Endothelial cell of umbilical vein (primary cell): ENCODE results near the gene TNFAIP1. TPM values are rescaled to one million over a fixed set of nuclear protein-coding genes. Genes with fewer than 3 reads are reported as not detected.

ENCODE experiments used
- BruUV-seq: library from RNA; stranded (reverse); fragments of 400-500 nt; replicated peaks from 2 replicates; lab custom pipeline; 2021; lab: Mats Ljungman, UMichigan
- CTCF ChIA-PET: fragments of 300-600, 350-600 bp; sonication (Branson Sonifier 250); formaldehyde crosslinking; loops from one replicate; lab custom pipeline; 2021; ENCODE audit warnings: antibody characterized with exemption, inconsistent platforms; lab: Charles Lee
- POLR2A ChIA-PET: fragments of 300-600, 350-600 bp; sonication (Branson Sonifier 250); formaldehyde crosslinking; loops from one replicate; lab custom pipeline; 2021; ENCODE audit warnings: antibody characterized with exemption, inconsistent platforms; lab: Charles Lee
- DNase-seq: peaks from one replicate; pipeline ENCODE4 v3.0.0-alpha.2; 2011; ENCODE audit warnings: low read depth, low spot score
- FAIRE-seq: peaks from 2 replicates; lab custom pipeline; 2011; peaks lifted over from hg19 to GRCh38; lab: Jason Lieb, UNC
- H2AFZ ChIP-seq: 2 replicates; pipeline ENCODE4 v1.6.0; 2012; ENCODE audit warnings: low read depth, low read length, control low read depth, inconsistent platforms
- H3K27ac ChIP-seq: 2 replicates; pipeline ENCODE4 v1.5.1; 2011; ENCODE audit warnings: low read depth, mild to moderate bottlenecking, control low read depth, low read length, moderate library complexity; ENCODE audit not compliant: insufficient read depth
- H3K27me3 ChIP-seq, 2 experiments: 2 replicates each; pipeline versions ENCODE4 v1.6.0 to v1.6.1; 2011; ENCODE audit warnings: low read length in 2 of 2, mixed read lengths in 1 of 2; ENCODE audit not compliant: control insufficient read depth in 2 of 2, insufficient read depth in 2 of 2
- H3K36me3 ChIP-seq, 2 experiments: 2 replicates in 1 of 2; 3 replicates in 1 of 2; pipeline ENCODE4 v1.5.1; 2011; ENCODE audit warnings: low read length in 2 of 2, mild to moderate bottlenecking in 1 of 2, moderate library complexity in 1 of 2; ENCODE audit not compliant: control insufficient read depth in 2 of 2, insufficient read depth in 2 of 2; ENCODE audit errors: extremely low read depth in 1 of 2
- H3K4me1 ChIP-seq: 3 replicates; pipeline ENCODE4 v1.5.1; 2011; ENCODE audit warnings: mild to moderate bottlenecking, low read length; ENCODE audit not compliant: control insufficient read depth, insufficient read depth; ENCODE audit errors: extremely low read depth
- H3K4me2 ChIP-seq: 2 replicates; pipeline ENCODE4 v1.6.1; 2011; ENCODE audit warnings: low read length, control low read depth, mixed read lengths; ENCODE audit not compliant: insufficient read depth
- H3K4me3 ChIP-seq, 3 experiments: fragments of 200-600 bp in 1 of 3; sonication (generic), shearing (Covaris generic) in 1 of 3; replicated peaks in 1 of 3; 2 replicates each; pipeline ENCODE4 v1.5.1; 2011 to 2016; ENCODE audit warnings: control low read depth in 3 of 3, low read length in 3 of 3, mild to moderate bottlenecking in 2 of 3, inconsistent platforms in 1 of 3, low read depth in 1 of 3, moderate library complexity in 1 of 3; ENCODE audit not compliant: insufficient read depth in 1 of 3
- H3K79me2 ChIP-seq: 2 replicates; pipeline ENCODE4 v1.6.0; 2012; ENCODE audit warnings: low read length, inconsistent platforms; ENCODE audit not compliant: control insufficient read depth, insufficient read depth
- H3K9ac ChIP-seq: replicated peaks from 2 replicates; pipeline ENCODE3; 2011; ENCODE audit warnings: low read length, control low read depth; ENCODE audit not compliant: insufficient read depth; ENCODE audit errors: extremely low read depth
- H3K9me1 ChIP-seq: replicated peaks from 3 replicates; pipeline ENCODE4 v1.6.0; 2011; ENCODE audit warnings: mild to moderate bottlenecking, low read length; ENCODE audit not compliant: control insufficient read depth, insufficient read depth; ENCODE audit errors: extremely low read depth
- H3K9me3 ChIP-seq: replicated peaks from 2 replicates; pipeline ENCODE4 v1.5.1; 2012; ENCODE audit warnings: low read length, inconsistent platforms; ENCODE audit not compliant: control insufficient read depth, insufficient read depth
- H4K20me1 ChIP-seq: replicated peaks from 2 replicates; pipeline ENCODE3; 2011; ENCODE audit warnings: mild to moderate bottlenecking, low read length; ENCODE audit not compliant: control insufficient read depth, insufficient read depth; ENCODE audit errors: extremely low read depth
- CTCF ChIP-seq, 2 donors: IDR thresholded peaks; 1 replicate in 1 of 2; 2 replicates in 1 of 2; pipeline ENCODE4 v1.5.1; 2011; ENCODE audit warnings: low read length in 2 of 2, mild to moderate bottlenecking in 2 of 2, moderate library complexity in 2 of 2, control low read depth in 1 of 2, inconsistent platforms in 1 of 2, low read depth in 1 of 2; ENCODE audit not compliant: insufficient read depth in 1 of 2; ENCODE audit errors: extremely low read depth in 1 of 2
- EZH2 ChIP-seq: IDR thresholded peaks from 2 replicates; pipeline ENCODE4 v1.6.1; 2012; ENCODE audit warnings: borderline replicate concordance, low read depth, mild to moderate bottlenecking, moderate library complexity, low read length, inconsistent platforms; ENCODE audit not compliant: severe bottlenecking
- FOS ChIP-seq: IDR thresholded peaks from 2 replicates; pipeline ENCODE4 v1.6.1; 2011; ENCODE audit warnings: mild to moderate bottlenecking, low read length, moderate library complexity, borderline replicate concordance; ENCODE audit not compliant: insufficient read depth
- GATA2 ChIP-seq: IDR thresholded peaks from 2 replicates; pipeline ENCODE4 v1.7.0; 2011; ENCODE audit warnings: low read depth, mild to moderate bottlenecking, moderate library complexity, mixed read lengths, low read length; ENCODE audit not compliant: insufficient read length, insufficient read depth
- JUN ChIP-seq: IDR thresholded peaks from 2 replicates; pipeline ENCODE4 v1.6.1; 2011; ENCODE audit warnings: borderline replicate concordance, low read depth; ENCODE audit not compliant: insufficient read length, insufficient read depth
- MAX ChIP-seq: IDR thresholded peaks from 2 replicates; pipeline ENCODE4 v1.6.1; 2011; ENCODE audit not compliant: insufficient read depth, insufficient read length
- MYC ChIP-seq: IDR thresholded peaks from one replicate; pipeline ENCODE4 v1.6.1; 2011; ENCODE audit warnings: mild to moderate bottlenecking, low read depth, low read length
- POLR2A ChIP-seq: IDR thresholded peaks from 2 replicates; pipeline ENCODE4 v1.6.1; 2012; ENCODE audit warnings: low read depth, mild to moderate bottlenecking, control low read depth, low read length
- POLR2AphosphoS5 ChIP-seq: IDR thresholded peaks from 2 replicates; pipeline ENCODE4 v1.6.1; 2012; ENCODE audit warnings: low read depth, mild to moderate bottlenecking, control low read depth, low read length, moderate library complexity; ENCODE audit not compliant: insufficient read depth
- dilution Hi-C: fragments of 300-500 bp; cut with MboI; formaldehyde crosslinking; loops from one replicate; pipeline ENCODE4 v1.15.0; 2019; ENCODE audit warnings: low sequenced_read_pairs; ENCODE audit not compliant: extremely low pct_ligation_motif_present
- intact Hi-C: fragments of 100-400 bp; cut with micrococcal nuclease; formaldehyde crosslinking; loops from one replicate; pipeline ENCODE4 v1.10.0; 2022
- polyA plus RNA-seq, 4 experiments: library from polyadenylated mRNA; depleted of rRNA in 3 of 4; stranded (reverse) in 3 of 4; unstranded in 1 of 4; fragments of >200 nt; gene quantifications; 2 replicates each; pipeline versions ENCODE4 v1.2.1 to v1.2.3, GENCODE V29; 2011 to 2012; ENCODE audit warnings: missing spikeins in 1 of 4
- total RNA-seq: library from RNA; stranded (reverse); gene quantifications from 2 replicates; pipeline ENCODE4 v1.2.3, GENCODE V29; 2021

Gene TNFAIP1
- total and polyA plus RNA-seq, 2 donors (not counting 3 experiments of a cell fraction or from before 2014, with no cell fraction given), result 85.7 to 89.6 TPM

GRCh38 chr17:28365487-28365886 is 29.9 kb downstream of the TNFAIP1 start:
- dilution Hi-C loops, result no loop called here

More at GRCh38 chr17:28365487-28365886, 29.9 kb downstream of the TNFAIP1 start:
- Histone ChIP-seq H3K4me3 (no peak overlapping the region), H3K27ac (no peak overlapping the region), H2AFZ (no peak overlapping the region), H3K27me3 (no peaks in the 10 kb centered on the region), H3K4me2 (no peak overlapping the region), H3K4me1 (no peaks in the 10 kb centered on the region), H3K9me1 (no peaks in the 10 kb centered on the region), H3K79me2 (no peaks in the 10 kb centered on the region), H4K20me1 (no peaks in the 10 kb centered on the region), H3K36me3 (peaks cover 11 to 18% of the 10 kb centered on the region in 2 experiments), H3K9me3 (no peaks in the 10 kb centered on the region), H3K9ac (no peak overlapping the region)
- intact Hi-C loops, result no loop called here
- CTCF ChIA-PET, result interaction anchor here (1.8 kb wide), 1 partner anchor 51 kb away, joined by 5 read pairs; no protein-coding TSS in a partner anchor
- DNase-seq, result no peak
- BruUV-seq, result no TSS peak
- no peak for FAIRE-seq
- POLR2A ChIA-PET, result interaction anchor here (1.2 kb wide), 1 partner anchor 8 kb away, joined by 4 read pairs; the partner anchor contains the start of gene POLDIP2
- TF ChIP-seq GATA2 (no peak), FOS (no peak), POLR2A (no peak), EZH2 (no peak), JUN (no peak), CTCF (IDR thresholded peaks at IDR 0.05; ENCODE audit: extremely low read depth in 1 of 2, insufficient read depth in 1 of 2, low read depth in 1 of 2, low read length in 2 of 2) (no peak), MAX (no peak), MYC (no peak), POLR2AphosphoS5 (no peak)
